ENCODE data around the gene KCNJ13.
"Not testable (repeated sequence)": the region's sequence is repeated elsewhere in the genome, so short reads cannot be mapped to it uniquely, and the experiment has no call there.

KCNJ13 gene

GRCh38 chr2:232728785-232729184, 47.6 kb downstream of the KCNJ13 start:
- Mint-ChIP-seq H3K27ac (no peak overlapping the region), H3K4me3 (no peak overlapping the region), H3K9me3 (no peaks in the 10 kb centered on the region), H3K27me3 (no peaks in the 10 kb centered on the region), H3K4me1 (no peaks in the 10 kb centered on the region)
- DNase-seq (no peak), ATAC-seq (no peak)

- DNase-seq, result no peak
- no peak for ATAC-seq
- no peak overlapping the region for H3K4me3 Mint-ChIP-seq
- H3K9me3 Mint-ChIP-seq, result no peaks in the 10 kb centered on the region
- H3K27me3 Mint-ChIP-seq, result no peaks in the 10 kb centered on the region
- H3K4me1 Mint-ChIP-seq, result peaks cover 18% of the 10 kb centered on the region
- peak overlapping the region in 1 of 2 donors; percentile 16 for H3K27ac Mint-ChIP-seq
Observed at GRCh38 chr2:232723027-232723426, 53.3 kb downstream of the KCNJ13 start.

- no peak for ATAC-seq
Observed at GRCh38 chr2:232721882-232722281, 54.5 kb downstream of the KCNJ13 start.

GRCh38 chr2:232721261-232721660, 55.1 kb downstream of the KCNJ13 start:
- no peak for ATAC-seq
- H3K27me3 Mint-ChIP-seq, result no peaks in the 10 kb centered on the region

More at GRCh38 chr2:232721882-232722281, 54.5 kb downstream of the KCNJ13 start:
- H3K9me3 Mint-ChIP-seq, result no peaks in the 10 kb centered on the region
- no peak for DNase-seq
- H3K4me3 Mint-ChIP-seq, result no peak overlapping the region
- no peaks in the 10 kb centered on the region for H3K27me3 Mint-ChIP-seq
- peak overlapping the region; percentile 72 to 85 for H3K27ac Mint-ChIP-seq
- peaks cover 18% of the 10 kb centered on the region for H3K4me1 Mint-ChIP-seq

GRCh38 chr2:232720056-232720455, 56.3 kb downstream of the KCNJ13 start:
- ATAC-seq, DNase-seq, H3K27ac Mint-ChIP-seq, H3K4me3 Mint-ChIP-seq, H3K27me3 Mint-ChIP-seq, H3K9me3 Mint-ChIP-seq: not testable (repeated sequence)
- peaks cover 33% of the 10 kb centered on the region for H3K4me1 Mint-ChIP-seq

More at GRCh38 chr2:232721261-232721660, 55.1 kb downstream of the KCNJ13 start:
- no peak overlapping the region for H3K27ac Mint-ChIP-seq
- H3K9me3 Mint-ChIP-seq, result no peaks in the 10 kb centered on the region
- no peak overlapping the region for H3K4me3 Mint-ChIP-seq
- DNase-seq, result no peak
- peaks cover 23% of the 10 kb centered on the region for H3K4me1 Mint-ChIP-seq
